ENCODE data around the gene IGIP.
"Not testable (repeated sequence)": the region's sequence is repeated elsewhere in the genome, so short reads cannot be mapped to it uniquely, and the experiment has no call there.

The IGIP gene

DNA sequence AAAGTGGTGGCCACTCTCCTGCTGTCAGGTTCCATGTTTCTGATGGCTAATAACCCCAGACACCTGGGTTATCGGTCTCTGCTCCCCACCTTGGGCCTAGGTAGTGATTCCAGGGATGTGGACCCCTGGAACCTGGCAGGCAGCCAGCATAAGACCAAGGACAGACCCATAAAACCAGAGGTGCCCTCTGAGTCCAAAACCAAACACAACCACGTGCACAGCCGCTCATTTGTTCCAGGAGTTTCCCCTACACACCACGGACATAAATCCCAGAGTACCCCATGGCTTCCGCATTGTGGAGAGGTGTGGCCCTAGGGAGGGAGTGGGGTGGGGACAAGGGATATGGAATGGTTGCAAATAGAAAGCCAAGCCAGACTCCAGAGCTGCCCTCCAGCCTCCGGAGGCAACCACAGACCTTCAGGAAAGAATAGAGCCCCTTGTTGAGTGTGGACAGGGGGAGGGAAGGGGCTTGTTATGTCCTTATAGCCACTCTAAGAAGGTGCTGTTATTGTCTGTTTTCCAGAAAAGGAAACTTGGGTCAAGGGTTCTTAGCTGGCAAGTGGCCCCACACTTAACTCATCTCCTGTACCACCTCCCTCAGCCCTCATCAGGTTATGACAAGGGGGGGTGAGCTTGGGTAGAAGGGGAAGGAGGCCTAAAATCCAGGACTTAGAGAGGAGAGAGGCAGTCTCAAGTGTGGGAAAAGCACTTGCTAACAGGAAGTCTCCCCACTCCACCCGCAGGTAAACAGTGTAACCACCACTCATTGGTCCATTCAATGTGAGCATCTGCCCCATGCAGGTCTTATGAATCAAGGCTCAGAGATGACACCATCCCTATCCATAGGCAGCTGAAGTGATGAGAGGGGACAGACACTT is 25.6 kb downstream of the IGIP start:
- ChIA-PET CTCF (interaction anchor here (1.3 to 13.2 kb wide), 6 partner anchors 8 to 75 kb away, joined by 3 to 288 read pairs (median 8); no protein-coding TSS in a partner anchor), POLR2A (interaction anchor here (0.7 kb wide), 1 partner anchor 52 kb away, joined by 4 read pairs; no protein-coding TSS in a partner anchor)
- TF ChIP-seq CTCF (IDR thresholded peaks at IDR 0.05; ENCODE audit: insufficient read depth, low read length, missing control alignments) = no peak
- no peak overlapping the region for H3K4me3 ChIP-seq (ENCODE audit: low read depth, low read length)
- DNase-seq (ENCODE audit: low read depth, low spot score) = no peak

DNA sequence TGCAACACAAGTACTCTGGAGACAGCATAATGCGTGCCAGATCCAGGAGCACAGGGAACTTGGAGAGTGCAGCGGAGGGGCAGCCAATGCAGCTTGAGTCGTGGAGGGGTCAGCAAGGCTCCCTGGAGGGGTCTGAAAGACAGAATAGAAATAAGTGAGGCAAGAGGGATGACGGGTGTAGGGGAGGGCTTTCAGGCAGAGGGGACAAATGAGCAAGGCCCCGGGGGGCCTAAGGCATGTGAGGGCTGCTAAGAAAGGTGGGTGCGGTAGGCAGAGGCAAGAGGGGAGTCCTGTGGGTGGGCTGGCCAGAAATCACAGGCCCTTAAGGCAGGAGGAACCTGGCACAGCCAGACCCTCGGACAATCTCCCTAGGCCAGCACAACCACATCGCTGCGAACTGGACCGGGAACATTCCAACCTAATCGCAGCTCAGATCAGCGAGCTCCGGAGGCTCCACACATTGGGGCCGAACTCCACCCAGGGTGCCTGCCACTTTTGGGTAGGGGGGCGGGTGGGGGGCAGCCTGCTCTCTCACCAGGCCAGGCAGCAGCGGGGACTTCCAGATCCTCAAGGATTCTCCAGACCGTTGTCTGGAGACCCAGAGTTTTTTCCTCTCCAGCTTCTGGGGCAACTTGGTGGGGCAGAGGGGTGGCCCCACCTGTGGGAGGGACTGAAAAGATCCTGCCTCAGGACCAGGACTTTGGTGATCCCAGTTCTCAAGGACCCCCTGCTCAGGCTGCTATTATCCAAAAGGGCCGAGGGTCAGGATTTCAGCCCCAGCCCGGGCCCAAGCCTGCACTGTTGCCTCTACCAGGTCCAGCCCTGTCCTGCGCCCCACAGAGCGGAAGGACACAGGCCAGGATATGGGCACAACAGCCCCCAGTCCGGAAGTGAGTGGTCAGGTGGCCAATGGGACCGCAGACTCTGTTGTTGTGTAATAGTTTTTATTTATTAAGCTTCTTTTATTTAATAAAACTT is 26.6 kb downstream of the IGIP start:
- no peak for TF ChIP-seq CTCF (IDR thresholded peaks at IDR 0.05; ENCODE audit: insufficient read depth, low read length, missing control alignments)
- no peak for DNase-seq (ENCODE audit: low read depth, low spot score)
- ChIA-PET CTCF (interaction anchor here (0.6 to 13.2 kb wide), 7 partner anchors 9 to 365 kb away, joined by 3 to 288 read pairs (median 13); no protein-coding TSS in a partner anchor), POLR2A (interaction anchor here (0.7 kb wide), 1 partner anchor 52 kb away, joined by 4 read pairs; no protein-coding TSS in a partner anchor)
- H3K4me3 ChIP-seq (ENCODE audit: low read depth, low read length) = no peak overlapping the region

GRCh38 chr5:140153255-140153654 is 27.5 kb downstream of the IGIP start:
- DNase-seq (ENCODE audit: low read depth, low spot score) = no peak
- CTCF ChIA-PET = interaction anchor here (1.0 to 13.2 kb wide), 8 partner anchors 9 to 366 kb away, joined by 3 to 288 read pairs (median 9); no protein-coding TSS in a partner anchor
- POLR2A ChIA-PET = no interaction called here
- TF ChIP-seq CTCF (IDR thresholded peaks at IDR 0.05; ENCODE audit: insufficient read depth, low read length, missing control alignments) = no peak
- H3K4me3 ChIP-seq (ENCODE audit: low read depth, low read length) = no peak overlapping the region

DNA sequence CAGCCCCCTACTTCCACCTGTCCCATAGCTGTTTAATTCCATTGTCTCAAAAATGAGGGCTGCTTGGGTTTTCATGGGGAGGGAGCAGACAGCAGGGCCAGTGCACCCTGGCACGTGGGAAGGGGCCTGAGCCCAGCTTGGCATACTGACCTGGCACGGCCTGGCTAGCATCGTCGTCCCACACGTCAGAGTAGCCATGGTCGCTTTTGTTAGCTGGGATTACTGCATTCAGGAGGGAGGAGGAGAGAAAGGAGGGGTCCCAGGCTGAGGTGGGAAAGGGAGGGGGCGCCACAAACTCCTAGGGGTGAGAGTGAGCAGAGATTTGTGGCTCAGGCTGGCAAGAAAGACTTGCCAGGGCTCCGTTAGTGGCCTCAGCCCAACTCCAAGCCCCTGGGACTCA is 28.2 kb downstream of the IGIP start:
- POLR2A ChIA-PET = no interaction called here
- CTCF ChIA-PET = interaction anchor here (1.0 to 13.2 kb wide), 10 partner anchors 11 to 367 kb away, joined by 3 to 288 read pairs (median 10); no protein-coding TSS in a partner anchor

DNA sequence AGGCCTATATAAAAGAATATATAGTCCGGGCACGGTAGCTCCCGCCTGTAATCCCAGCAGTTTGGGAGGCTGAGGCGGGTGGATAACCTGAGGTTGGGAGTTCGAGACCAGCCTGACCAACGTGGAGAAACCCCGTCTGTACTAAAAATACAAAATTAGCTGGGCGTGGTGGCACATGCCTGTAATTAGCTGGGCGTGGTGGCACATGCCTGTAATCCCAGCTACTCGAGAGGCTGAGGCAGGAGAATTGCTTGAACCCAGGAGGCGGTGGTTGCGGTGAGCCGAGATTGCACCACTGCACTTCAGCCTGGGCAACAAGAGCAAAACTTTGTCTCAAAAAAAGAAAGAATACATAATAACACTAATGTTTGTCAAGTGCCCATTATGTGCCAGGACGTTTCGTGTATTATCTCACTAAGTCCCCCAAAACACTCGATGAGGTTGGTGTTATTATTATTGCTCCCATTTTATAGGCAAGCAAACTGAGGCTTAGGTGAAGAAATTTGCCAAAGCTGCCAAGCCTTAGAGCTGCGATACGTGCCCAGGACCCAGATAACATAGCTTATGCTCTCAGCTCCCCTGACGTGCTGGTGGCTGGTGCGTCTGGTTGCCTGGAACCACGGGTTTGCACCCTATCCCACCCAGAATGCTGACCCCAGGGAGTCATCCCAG is 29.1 kb downstream of the IGIP start:
- POLR2A ChIA-PET = not testable (repeated sequence)

More for the DNA sequence above, 28.2 kb downstream of the IGIP start:
- DNase-seq (ENCODE audit: low read depth, low spot score) = no peak
- TF ChIP-seq CTCF (IDR thresholded peaks at IDR 0.05; ENCODE audit: insufficient read depth, low read length, missing control alignments) = no peak
- H3K4me3 ChIP-seq (ENCODE audit: low read depth, low read length) = no peak overlapping the region

More for the DNA sequence above, 29.1 kb downstream of the IGIP start:
- H3K4me3 ChIP-seq (ENCODE audit: low read depth, low read length); DNase-seq (ENCODE audit: low read depth, low spot score): not testable (repeated sequence)
- CTCF ChIA-PET = interaction anchor here (1.1 to 13.2 kb wide), 15 partner anchors 10 to 368 kb away, joined by 3 to 288 read pairs (median 6); no protein-coding TSS in a partner anchor

Data from AG04449 (cell line).